ENCODE data around the gene HHAT. TPM values are rescaled to one million over a fixed set of nuclear protein-coding genes. Genes with fewer than 3 reads are reported as not detected.

Gene HHAT
- total RNA-seq, 1 donor from 2014 or later, result 2.9 TPM

- no peak for FAIRE-seq
- no peaks in the 10 kb centered on the region for H3K36me3 ChIP-seq (ENCODE audit: control insufficient read depth, insufficient read depth, low read length)
- H3K4me3 ChIP-seq (ENCODE audit: low read depth, low read length), result no peak overlapping the region
- no peak for TF ChIP-seq CTCF (IDR thresholded peaks at IDR 0.05; ENCODE audit: insufficient read depth, low read length, severe bottlenecking)
- H3K27me3 ChIP-seq (ENCODE audit: control insufficient read depth, insufficient read depth, low read length), result no peaks in the 10 kb centered on the region
- no peak for DNase-seq (ENCODE audit: low read depth)
Measured at GRCh38 chr1:210437781-210438180, 109.1 kb downstream of the HHAT start.

GRCh38 chr1:210438928-210439841, 110.5 kb downstream of the HHAT start:
- Histone ChIP-seq H3K4me3 (ENCODE audit: low read depth, low read length) (no peak overlapping the region), H3K36me3 (ENCODE audit: control insufficient read depth, insufficient read depth, low read length) (no peaks in the 10 kb centered on the region), H3K27me3 (ENCODE audit: control insufficient read depth, insufficient read depth, low read length) (no peaks in the 10 kb centered on the region)
- TF ChIP-seq CTCF (IDR thresholded peaks at IDR 0.05; ENCODE audit: insufficient read depth, low read length, severe bottlenecking), result no peak
- no peak for FAIRE-seq
- peak; percentile 27 for DNase-seq (ENCODE audit: low read depth)

- no peaks in the 10 kb centered on the region for H3K36me3 ChIP-seq (ENCODE audit: control insufficient read depth, insufficient read depth, low read length)
- no peak for TF ChIP-seq CTCF (IDR thresholded peaks at IDR 0.05; ENCODE audit: insufficient read depth, low read length, severe bottlenecking)
- DNase-seq (ENCODE audit: low read depth) (no peak), FAIRE-seq (no peak)
- H3K27me3 ChIP-seq (ENCODE audit: control insufficient read depth, insufficient read depth, low read length), result no peaks in the 10 kb centered on the region
- H3K4me3 ChIP-seq (ENCODE audit: low read depth, low read length), result no peak overlapping the region
Measured at GRCh38 chr1:210440081-210440480, 111.4 kb downstream of the HHAT start.

- DNase-seq (ENCODE audit: low read depth) (no peak), FAIRE-seq (no peak)
- Histone ChIP-seq H3K4me3 (ENCODE audit: low read depth, low read length) (no peak overlapping the region), H3K27me3 (ENCODE audit: control insufficient read depth, insufficient read depth, low read length) (no peaks in the 10 kb centered on the region), H3K36me3 (ENCODE audit: control insufficient read depth, insufficient read depth, low read length) (no peaks in the 10 kb centered on the region)
- no peak for TF ChIP-seq CTCF (IDR thresholded peaks at IDR 0.05; ENCODE audit: insufficient read depth, low read length, severe bottlenecking)
Measured at GRCh38 chr1:210441028-210441427, 112.3 kb downstream of the HHAT start.

DNA sequence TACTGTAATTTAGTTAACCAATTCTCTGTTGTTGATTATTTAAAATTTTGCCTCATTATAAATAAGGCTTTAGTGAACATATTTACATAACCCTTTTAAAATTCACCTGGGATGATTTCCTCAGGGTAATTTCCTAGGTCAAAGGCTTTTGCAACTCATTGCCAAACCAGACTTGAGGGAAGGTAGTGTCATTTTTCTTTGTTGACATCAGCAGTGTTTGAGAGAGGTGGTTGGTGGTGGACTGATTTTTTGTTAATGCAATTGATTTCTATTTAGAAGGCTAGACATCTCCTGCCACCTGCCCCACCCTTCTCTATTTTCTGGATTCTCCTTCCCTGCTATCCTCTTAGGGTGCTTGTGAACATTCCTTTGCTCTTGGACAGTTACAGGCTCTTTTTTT, 116.8 kb downstream of the HHAT start:
- no peak for TF ChIP-seq CTCF (IDR thresholded peaks at IDR 0.05; ENCODE audit: insufficient read depth, low read length, severe bottlenecking)
- FAIRE-seq, result no peak

More for the DNA sequence above, 116.8 kb downstream of the HHAT start:
- DNase-seq (ENCODE audit: low read depth), result peak; percentile 13
- Histone ChIP-seq H3K4me3 (ENCODE audit: low read depth, low read length) (no peak overlapping the region), H3K27me3 (ENCODE audit: control insufficient read depth, insufficient read depth, low read length) (no peaks in the 10 kb centered on the region), H3K36me3 (ENCODE audit: control insufficient read depth, insufficient read depth, low read length) (no peaks in the 10 kb centered on the region)

Measured in bronchial epithelial cell (primary cell).